ENCODE measurements around the gene GREM1.

DNA sequence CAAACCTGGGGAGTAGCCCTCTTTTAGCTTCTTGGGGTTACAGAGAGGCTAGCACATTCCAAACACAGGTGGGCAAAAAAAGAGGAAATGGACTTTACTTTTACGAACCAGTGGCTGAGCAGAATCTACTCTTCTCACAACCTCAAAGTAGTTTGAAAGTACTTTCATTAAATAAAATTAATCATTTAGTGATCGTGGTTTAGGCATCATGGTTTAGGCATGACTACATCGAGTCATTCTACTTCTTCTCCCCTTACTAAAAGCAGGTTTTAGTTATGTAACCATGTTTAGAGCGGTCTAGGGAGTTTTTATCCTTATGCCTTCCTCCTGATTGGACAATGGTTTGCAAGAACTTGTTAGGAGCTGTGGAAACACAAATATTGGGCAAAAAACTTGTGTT, 2.5 kb upstream of the GREM1 start:
- TF ChIP-seq, protein P1, sequence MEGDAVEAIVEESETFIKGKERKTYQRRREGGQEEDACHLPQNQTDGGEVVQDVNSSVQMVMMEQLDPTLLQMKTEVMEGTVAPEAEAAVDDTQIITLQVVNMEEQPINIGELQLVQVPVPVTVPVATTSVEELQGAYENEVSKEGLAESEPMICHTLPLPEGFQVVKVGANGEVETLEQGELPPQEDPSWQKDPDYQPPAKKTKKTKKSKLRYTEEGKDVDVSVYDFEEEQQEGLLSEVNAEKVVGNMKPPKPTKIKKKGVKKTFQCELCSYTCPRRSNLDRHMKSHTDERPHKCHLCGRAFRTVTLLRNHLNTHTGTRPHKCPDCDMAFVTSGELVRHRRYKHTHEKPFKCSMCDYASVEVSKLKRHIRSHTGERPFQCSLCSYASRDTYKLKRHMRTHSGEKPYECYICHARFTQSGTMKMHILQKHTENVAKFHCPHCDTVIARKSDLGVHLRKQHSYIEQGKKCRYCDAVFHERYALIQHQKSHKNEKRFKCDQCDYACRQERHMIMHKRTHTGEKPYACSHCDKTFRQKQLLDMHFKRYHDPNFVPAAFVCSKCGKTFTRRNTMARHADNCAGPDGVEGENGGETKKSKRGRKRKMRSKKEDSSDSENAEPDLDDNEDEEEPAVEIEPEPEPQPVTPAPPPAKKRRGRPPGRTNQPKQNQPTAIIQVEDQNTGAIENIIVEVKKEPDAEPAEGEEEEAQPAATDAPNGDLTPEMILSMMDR (IDR thresholded peaks at IDR 0.05; ENCODE audit: poor library complexity) = no peak
- TF ChIP-seq EZH2 (IDR thresholded peaks at IDR 0.05; ENCODE audit: borderline replicate concordance) = no peak
- no peak for TF ChIP-seq EZH2phosphoT487 (IDR thresholded peaks at IDR 0.05; ENCODE audit: low read depth, severe bottlenecking, unreplicated experiment)
